H1 (cell line): ENCODE results near the gene LAMA4.

Experiments used
- HDAC6 ChIP-seq: IDR thresholded peaks from one replicate; pipeline ENCODE4 v1.7.1; 2012; ENCODE audit warnings: low read depth, mild to moderate bottlenecking, inconsistent platforms, low read length, moderate library complexity
- JUN ChIP-seq: IDR thresholded peaks from 2 replicates; pipeline ENCODE4 v1.6.1; 2011; ENCODE audit warnings: low read depth, mild to moderate bottlenecking, improper control_type of control experiment, low read length
- TAF1 ChIP-seq: IDR thresholded peaks from 2 replicates; pipeline ENCODE4 v1.6.1; 2011; ENCODE audit warnings: mild to moderate bottlenecking, low read depth, low read length
- TCF12 ChIP-seq: IDR thresholded peaks from 2 replicates; pipeline ENCODE4 v1.6.1; 2011; ENCODE audit warnings: low read depth, mild to moderate bottlenecking, low read length
- ZNF274 ChIP-seq: IDR thresholded peaks from 2 replicates; pipeline ENCODE4 v1.7.0; 2012; ENCODE audit warnings: low read length, borderline replicate concordance; ENCODE audit errors: extremely low read depth
- TF ChIP-seq, protein P1 (sequence below), 3 experiments: IDR thresholded peaks; 1 replicate in 2 of 3; 2 replicates in 1 of 3; pipeline versions ENCODE4 v1.5.1 to v1.6.1; 2011; ENCODE audit warnings: low read length in 3 of 3, mild to moderate bottlenecking in 3 of 3, inconsistent platforms in 2 of 3, low read depth in 1 of 3, moderate library complexity in 1 of 3; ENCODE audit not compliant: insufficient read depth in 1 of 3; ENCODE audit errors: control extremely low read depth in 1 of 3
- TF ChIP-seq, protein P2 (sequence below): IDR thresholded peaks from 2 replicates; pipeline ENCODE4 v1.6.1; 2012; ENCODE audit warnings: inconsistent platforms

DNA sequence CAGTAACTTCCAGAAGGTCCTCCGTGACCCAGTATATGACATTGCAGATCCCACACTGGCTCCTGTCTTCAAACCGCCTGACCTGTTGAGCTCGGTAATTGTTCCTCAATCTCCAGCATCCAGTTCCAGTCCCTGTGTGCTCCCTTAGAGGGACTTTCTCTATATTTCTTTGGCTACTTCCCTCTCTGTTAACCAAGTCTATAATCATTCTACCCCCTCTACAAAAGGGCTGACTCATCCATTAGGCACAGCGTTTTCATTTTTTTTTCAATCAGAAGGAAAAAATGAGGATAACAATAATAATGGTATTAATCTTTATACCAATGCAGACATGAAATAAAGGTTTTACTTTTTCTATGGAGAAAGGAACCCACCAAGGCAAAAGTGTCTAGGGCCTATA, 97.7 kb downstream of the LAMA4 start:
- TF ChIP-seq TCF12 (no peak), JUN (no peak), TAF1 (no peak), ZNF274 (no peak), HDAC6 (no peak)
- TF ChIP-seq, protein P1, sequence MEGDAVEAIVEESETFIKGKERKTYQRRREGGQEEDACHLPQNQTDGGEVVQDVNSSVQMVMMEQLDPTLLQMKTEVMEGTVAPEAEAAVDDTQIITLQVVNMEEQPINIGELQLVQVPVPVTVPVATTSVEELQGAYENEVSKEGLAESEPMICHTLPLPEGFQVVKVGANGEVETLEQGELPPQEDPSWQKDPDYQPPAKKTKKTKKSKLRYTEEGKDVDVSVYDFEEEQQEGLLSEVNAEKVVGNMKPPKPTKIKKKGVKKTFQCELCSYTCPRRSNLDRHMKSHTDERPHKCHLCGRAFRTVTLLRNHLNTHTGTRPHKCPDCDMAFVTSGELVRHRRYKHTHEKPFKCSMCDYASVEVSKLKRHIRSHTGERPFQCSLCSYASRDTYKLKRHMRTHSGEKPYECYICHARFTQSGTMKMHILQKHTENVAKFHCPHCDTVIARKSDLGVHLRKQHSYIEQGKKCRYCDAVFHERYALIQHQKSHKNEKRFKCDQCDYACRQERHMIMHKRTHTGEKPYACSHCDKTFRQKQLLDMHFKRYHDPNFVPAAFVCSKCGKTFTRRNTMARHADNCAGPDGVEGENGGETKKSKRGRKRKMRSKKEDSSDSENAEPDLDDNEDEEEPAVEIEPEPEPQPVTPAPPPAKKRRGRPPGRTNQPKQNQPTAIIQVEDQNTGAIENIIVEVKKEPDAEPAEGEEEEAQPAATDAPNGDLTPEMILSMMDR (IDR thresholded peaks at IDR 0.05; ENCODE audit: control extremely low read depth in 1 of 3, insufficient read depth in 1 of 3, low read depth in 1 of 3, low read length in 3 of 3): no peak
- TF ChIP-seq, protein P2, sequence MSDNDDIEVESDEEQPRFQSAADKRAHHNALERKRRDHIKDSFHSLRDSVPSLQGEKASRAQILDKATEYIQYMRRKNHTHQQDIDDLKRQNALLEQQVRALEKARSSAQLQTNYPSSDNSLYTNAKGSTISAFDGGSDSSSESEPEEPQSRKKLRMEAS: no peak
